A549 (cell line): ENCODE measurements around the gene CTBP1. TPM values are rescaled to one million over a fixed set of nuclear protein-coding genes. Genes with fewer than 3 reads are reported as not detected.

Source experiments
- ATAC-seq, 2 experiments: fragments of 200-7000 bp in 1 of 2; fragments of >200 bp in 1 of 2; cut with Nextera tagmentation in 1 of 2; cut with Tn5 transposase in 1 of 2; 3 replicates each; pipeline versions ENCODE4 v1.8.0 to v1.9.1; 2018 to 2020; ENCODE audit warnings: mild to moderate bottlenecking in 1 of 2, moderate library complexity in 1 of 2
- CTCF ChIA-PET: fragments of 300-600 bp; sonication (Branson Sonifier 250); formaldehyde crosslinking; extraction: SDS; loops from one replicate; lab custom pipeline; 2021; ENCODE audit warnings: antibody characterized with exemption, inconsistent platforms; lab: Yijun Ruan, JAX
- POLR2A ChIA-PET: fragments of 350-600 bp; formaldehyde crosslinking; extraction: SDS; loops from one replicate; lab custom pipeline; 2021; ENCODE audit warnings: antibody characterized with exemption, inconsistent platforms; lab: Yijun Ruan, JAX
- DNase-seq, 2 experiments: peaks; one replicate each; pipeline versions ENCODE4 v3.0.0 to v3.0.0-alpha.2; 2011 to 2016; ENCODE audit warnings: low read depth in 1 of 2, low spot score in 1 of 2
- FAIRE-seq: peaks from 2 replicates; lab custom pipeline; 2011; peaks lifted over from hg19 to GRCh38; lab: Jason Lieb, UNC
- H3K27ac ChIP-seq, 2 experiments: fragments of >200 bp; sonication (Bioruptor Twin); formaldehyde crosslinking; 3 replicates each; pipeline ENCODE4 v1.5.1; 2016 to 2017
- H3K4me1 ChIP-seq: fragments of >200 bp; sonication (Bioruptor Twin); formaldehyde crosslinking; 3 replicates; pipeline ENCODE4 v1.6.1; 2016
- H3K4me2 ChIP-seq: fragments of >200 bp; sonication (Bioruptor Twin); formaldehyde crosslinking; 3 replicates; pipeline ENCODE4 v1.6.1; 2016
- H3K4me3 ChIP-seq: fragments of >200 bp; sonication (Bioruptor Twin); formaldehyde crosslinking; 3 replicates; pipeline ENCODE4 v1.5.1; 2016
- H3K9me3 ChIP-seq: fragments of >200 bp; sonication (Bioruptor Twin); formaldehyde crosslinking; 3 replicates; pipeline ENCODE4 v1.6.1; 2016
- BHLHE40 ChIP-seq: IDR thresholded peaks from 2 replicates; pipeline ENCODE4 v1.6.1; 2012; ENCODE audit warnings: low read depth, low read length, inconsistent platforms
- CBX2 ChIP-seq: fragments of 200-600 bp; sonication (generic); IDR thresholded peaks from 2 replicates; pipeline ENCODE4 v1.6.1; 2016; ENCODE audit warnings: low read depth, mild to moderate bottlenecking, borderline replicate concordance
- CHD2 ChIP-seq: fragments of 150-350 bp; IDR thresholded peaks from 2 replicates; pipeline ENCODE4 v1.6.1; 2014; ENCODE audit warnings: low read length; ENCODE audit not compliant: partially characterized antibody
- E2F6 ChIP-seq: IDR thresholded peaks from 2 replicates; pipeline ENCODE4 v1.6.1; 2012; ENCODE audit warnings: low read depth, borderline replicate concordance
- EP300 ChIP-seq, 2 experiments: fragments of >200 bp; sonication (Bioruptor Twin); formaldehyde crosslinking; IDR thresholded peaks; 2 replicates in 1 of 2; 3 replicates in 1 of 2; pipeline ENCODE4 v1.6.1; 2016 to 2017
- FOSB ChIP-seq: fragments of 250-450 bp; sonication (Bioruptor Pico); IDR thresholded peaks from 2 replicates; pipeline ENCODE4 v1.5.0; 2020; ENCODE audit warnings: mild to moderate bottlenecking, moderate library complexity
- FOSL2 ChIP-seq, 2 experiments: fragments of 450-650 bp in 1 of 2; fragments of >200 bp in 1 of 2; sonication (Bioruptor Twin) in 1 of 2; formaldehyde crosslinking; IDR thresholded peaks; 2 replicates each; pipeline versions ENCODE4 v1.5.0 to v1.6.1; 2016 to 2020; ENCODE audit warnings: mild to moderate bottlenecking in 1 of 2, moderate library complexity in 1 of 2
- GATA3 ChIP-seq: IDR thresholded peaks from 2 replicates; pipeline ENCODE4 v1.6.1; 2012; ENCODE audit warnings: borderline replicate concordance
- HDAC2 ChIP-seq: fragments of 200-600 bp; sonication (generic); IDR thresholded peaks from 2 replicates; pipeline ENCODE4 v1.6.1; 2016
- JUNB ChIP-seq: fragments of >200 bp; sonication (Bioruptor Twin); formaldehyde crosslinking; IDR thresholded peaks from 2 replicates; pipeline ENCODE4 v1.6.1; 2016
- MAFK ChIP-seq: fragments of 450-650 bp; IDR thresholded peaks from 2 replicates; pipeline ENCODE4 v1.6.1; 2014; ENCODE audit not compliant: partially characterized antibody
- NFE2L2 ChIP-seq: fragments of 150-350 bp; conservative IDR thresholded peaks from 2 replicates; pipeline ENCODE4 v1.6.1; 2014; ENCODE audit warnings: low read length
- NPAS2 ChIP-seq: fragments of 250-450 bp; sonication (Bioruptor Pico); IDR thresholded peaks from 2 replicates; pipeline ENCODE4 v1.8.0; 2022; ENCODE audit warnings: mild to moderate bottlenecking, moderate library complexity, borderline replicate concordance
- PHF8 ChIP-seq: fragments of 200-600 bp; sonication (generic); IDR thresholded peaks from 2 replicates; pipeline ENCODE4 v1.6.1; 2016; ENCODE audit warnings: low read depth, mild to moderate bottlenecking, antibody characterized with exemption, moderate library complexity, borderline replicate concordance
- RAD21 ChIP-seq, 2 experiments: fragments of >200 bp in 1 of 2; sonication (Bioruptor Twin) in 1 of 2; formaldehyde crosslinking in 1 of 2; IDR thresholded peaks in 1 of 2; conservative IDR thresholded peaks in 1 of 2; 2 replicates in 1 of 2; 3 replicates in 1 of 2; pipeline ENCODE4 v1.6.1; 2012 to 2018; ENCODE audit warnings: inconsistent platforms in 1 of 2
- RARB ChIP-seq: fragments of 250-450 bp; sonication (Bioruptor Pico); IDR thresholded peaks from 2 replicates; pipeline ENCODE4 v1.8.0; 2021; ENCODE audit warnings: mild to moderate bottlenecking, moderate library complexity
- RCOR1 ChIP-seq: fragments of 150-350 bp; IDR thresholded peaks from 2 replicates; pipeline ENCODE4 v1.6.1; 2014; ENCODE audit warnings: antibody characterized with exemption, low read length, low read depth
- REST ChIP-seq: fragments of 200-600 bp; sonication (generic); IDR thresholded peaks from 2 replicates; pipeline ENCODE4 v1.6.1; 2016; ENCODE audit warnings: antibody characterized with exemption, mild to moderate bottlenecking, moderate library complexity
- RFX5 ChIP-seq: fragments of 450-650 bp; IDR thresholded peaks from 2 replicates; pipeline ENCODE4 v1.7.1; 2014; ENCODE audit warnings: antibody characterized with exemption, mild to moderate bottlenecking, moderate library complexity
- TFCP2L1 ChIP-seq: fragments of 250-450 bp; sonication (Bioruptor Pico); IDR thresholded peaks from 2 replicates; pipeline ENCODE4 v1.5.0; 2021; ENCODE audit warnings: mild to moderate bottlenecking
- USF2 ChIP-seq: fragments of 450-650 bp; IDR thresholded peaks from 2 replicates; pipeline ENCODE4 v1.6.1; 2014; ENCODE audit warnings: antibody characterized with exemption
- polyA plus RNA-seq, 4 experiments: library from polyadenylated mRNA; depleted of rRNA in 3 of 4; stranded (reverse); fragments of >200 nt; fragmentation: RNase III in 1 of 4; extraction: RNeasy Plus Mini Kit Qiagen cat#74134 plus additional on column Dnase treatment in 1 of 4; gene quantifications; 2 replicates in 3 of 4; 3 replicates in 1 of 4; pipeline ENCODE4 v1.2.3, GENCODE V29; 2011 to 2017

The CTBP1 gene
- polyA plus RNA-seq, 2 of the 4 experiments (the other 2 are of a cell fraction): 43.1 to 93.1 TPM

- no peak overlapping the region for H3K4me2 ChIP-seq
- H3K9me3 ChIP-seq: peaks cover 24% of the 10 kb centered on the region; the same call in 2 of the 3 replicates
- ATAC-seq (no peak), FAIRE-seq (no peak), DNase-seq (no peak)
- H3K4me1 ChIP-seq: no peaks in the 10 kb centered on the region
- no peak overlapping the region for H3K4me3 ChIP-seq
- ChIA-PET CTCF (interaction anchor here (0.6 kb wide), 1 partner anchor 13 kb away, joined by 3 read pairs; no protein-coding TSS in a partner anchor), POLR2A (no interaction called here)
- H3K27ac ChIP-seq: no peak overlapping the region
- TF ChIP-seq PHF8: no peak
- no peak for TF ChIP-seq RFX5
- no peak for TF ChIP-seq TFCP2L1 (CRISPR knock-in tag)
- no peak for TF ChIP-seq FOSL2 (IDR thresholded peaks at IDR 0.05)
- TF ChIP-seq FOSL2 (CRISPR knock-in tag; IDR thresholded peaks at IDR 0.05): no peak
- TF ChIP-seq USF2: no peak
- no peak for TF ChIP-seq RAD21 (conservative IDR thresholded peaks at IDR 0.05 in 1 of 2, IDR thresholded peaks at IDR 0.05 in 1 of 2)
- no peak for TF ChIP-seq JUNB
- no peak for TF ChIP-seq MAFK
- TF ChIP-seq RCOR1: no peak
- no peak for TF ChIP-seq NPAS2
- TF ChIP-seq CHD2: no peak
- TF ChIP-seq GATA3: no peak
- no peak for TF ChIP-seq E2F6
- no peak for TF ChIP-seq EP300 (IDR thresholded peaks at IDR 0.05)
- TF ChIP-seq RARB (CRISPR knock-in tag): no peak
- no peak for TF ChIP-seq HDAC2
Measured at GRCh38 chr4:1182313-1182712, 66.6 kb downstream of the CTBP1 start.

- no peak overlapping the region for H3K4me3 ChIP-seq
- no peak overlapping the region for H3K27ac ChIP-seq
- ChIA-PET POLR2A (no interaction called here), CTCF (interaction anchor here (1.9 to 3.9 kb wide), 2 partner anchors 11 to 13 kb away, joined by 5 to 15 read pairs; no protein-coding TSS in a partner anchor)
- DNase-seq: no peak
- no peaks in the 10 kb centered on the region for H3K4me1 ChIP-seq
- no peak for ATAC-seq
- no peak for FAIRE-seq
- no peak overlapping the region for H3K4me2 ChIP-seq
- peaks cover 24% of the 10 kb centered on the region; the same call in 2 of the 3 replicates for H3K9me3 ChIP-seq
- no peak for TF ChIP-seq CHD2
- TF ChIP-seq HDAC2: no peak
- no peak for TF ChIP-seq NPAS2
- TF ChIP-seq RARB (CRISPR knock-in tag): no peak
- TF ChIP-seq REST: no peak
- TF ChIP-seq FOSB (CRISPR knock-in tag): no peak
- no peak for TF ChIP-seq NFE2L2
- no peak for TF ChIP-seq BHLHE40
- no peak for TF ChIP-seq CBX2
Measured at GRCh38 chr4:1180663-1181062, 68.3 kb downstream of the CTBP1 start.
